Measurements from ENCODE around the gene YY1. TPM values are rescaled to one million over a fixed set of nuclear protein-coding genes. Genes with fewer than 3 reads are reported as not detected.

The YY1 gene
- polyA plus RNA-seq, 2 of the 4 experiments (the other 2 are of a cell fraction), result 58.4 to 65.8 TPM

DNA sequence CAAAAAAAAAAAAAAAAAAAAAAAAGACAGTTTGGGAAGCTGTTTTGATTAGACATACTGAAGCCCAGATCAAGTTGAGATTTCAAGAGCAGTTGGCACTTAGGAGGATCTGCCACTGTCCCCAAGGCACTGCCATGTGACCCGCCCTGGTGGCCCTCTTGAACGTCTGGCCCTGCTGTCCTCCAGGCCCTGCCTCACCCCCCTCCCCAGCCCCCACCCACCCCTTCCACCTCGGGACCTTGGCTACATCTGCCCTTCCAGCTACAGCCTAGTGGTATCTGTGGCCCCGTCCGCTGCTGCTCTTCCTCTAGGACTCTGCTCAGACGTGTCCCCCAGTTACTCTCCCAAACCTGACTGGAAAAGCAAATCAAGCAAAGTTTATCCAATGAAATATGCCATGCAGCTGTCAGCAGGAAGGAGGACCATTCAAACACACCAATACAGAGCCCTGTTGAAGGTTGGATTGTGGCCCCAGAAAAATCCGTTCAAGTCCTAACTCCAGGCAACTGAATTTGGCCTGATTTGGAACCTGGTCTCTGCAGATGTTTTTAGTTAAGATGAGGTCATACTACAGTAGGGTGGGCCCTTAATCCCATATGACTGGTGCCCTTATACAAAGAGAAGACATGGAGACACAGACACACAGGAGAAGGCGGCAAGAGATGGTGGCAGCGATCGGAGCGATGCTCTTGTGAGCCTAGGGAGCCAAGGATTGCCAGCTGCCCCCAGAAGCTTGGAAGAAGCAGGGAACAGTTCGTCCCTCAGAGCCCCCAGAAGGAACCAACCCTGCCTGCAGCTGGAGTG, 49.6 kb downstream of the YY1 start:
- Histone ChIP-seq H3K27ac (no peak overlapping the region), H3K4me2 (no peak overlapping the region), H3K4me1 (peaks cover 9% of the 10 kb centered on the region; the same call in 2 of the 3 replicates), H3K9me3 (no peaks in the 10 kb centered on the region), H3K4me3 (no peak overlapping the region)
- ChIA-PET POLR2A (no interaction called here), CTCF (interaction anchor here (2.4 kb wide), 1 partner anchor 14 kb away, joined by 13 read pairs; no protein-coding TSS in a partner anchor)
- ATAC-seq (no peak), FAIRE-seq (no peak), DNase-seq (ENCODE audit: low read depth in 1 of 2, low spot score in 1 of 2) (no peak)
- WGBS (ENCODE audit: missing lambda C conversion rate), result 83% methylated on average over 12 of the region's 12 CpGs
- no peak for TF ChIP-seq SREBF2 (IDR thresholded peaks at IDR 0.05)
- TF ChIP-seq RFX5 (IDR thresholded peaks at IDR 0.05), result no peak
- TF ChIP-seq, protein P1, sequence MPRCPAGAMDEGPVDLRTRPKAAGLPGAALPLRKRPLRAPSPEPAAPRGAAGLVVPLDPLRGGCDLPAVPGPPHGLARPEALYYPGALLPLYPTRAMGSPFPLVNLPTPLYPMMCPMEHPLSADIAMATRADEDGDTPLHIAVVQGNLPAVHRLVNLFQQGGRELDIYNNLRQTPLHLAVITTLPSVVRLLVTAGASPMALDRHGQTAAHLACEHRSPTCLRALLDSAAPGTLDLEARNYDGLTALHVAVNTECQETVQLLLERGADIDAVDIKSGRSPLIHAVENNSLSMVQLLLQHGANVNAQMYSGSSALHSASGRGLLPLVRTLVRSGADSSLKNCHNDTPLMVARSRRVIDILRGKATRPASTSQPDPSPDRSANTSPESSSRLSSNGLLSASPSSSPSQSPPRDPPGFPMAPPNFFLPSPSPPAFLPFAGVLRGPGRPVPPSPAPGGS (IDR thresholded peaks at IDR 0.05), result no peak
- TF ChIP-seq, protein P2, sequence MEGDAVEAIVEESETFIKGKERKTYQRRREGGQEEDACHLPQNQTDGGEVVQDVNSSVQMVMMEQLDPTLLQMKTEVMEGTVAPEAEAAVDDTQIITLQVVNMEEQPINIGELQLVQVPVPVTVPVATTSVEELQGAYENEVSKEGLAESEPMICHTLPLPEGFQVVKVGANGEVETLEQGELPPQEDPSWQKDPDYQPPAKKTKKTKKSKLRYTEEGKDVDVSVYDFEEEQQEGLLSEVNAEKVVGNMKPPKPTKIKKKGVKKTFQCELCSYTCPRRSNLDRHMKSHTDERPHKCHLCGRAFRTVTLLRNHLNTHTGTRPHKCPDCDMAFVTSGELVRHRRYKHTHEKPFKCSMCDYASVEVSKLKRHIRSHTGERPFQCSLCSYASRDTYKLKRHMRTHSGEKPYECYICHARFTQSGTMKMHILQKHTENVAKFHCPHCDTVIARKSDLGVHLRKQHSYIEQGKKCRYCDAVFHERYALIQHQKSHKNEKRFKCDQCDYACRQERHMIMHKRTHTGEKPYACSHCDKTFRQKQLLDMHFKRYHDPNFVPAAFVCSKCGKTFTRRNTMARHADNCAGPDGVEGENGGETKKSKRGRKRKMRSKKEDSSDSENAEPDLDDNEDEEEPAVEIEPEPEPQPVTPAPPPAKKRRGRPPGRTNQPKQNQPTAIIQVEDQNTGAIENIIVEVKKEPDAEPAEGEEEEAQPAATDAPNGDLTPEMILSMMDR (IDR thresholded peaks at IDR 0.05), result no peak
- no peak for TF ChIP-seq HOXA7 (CRISPR knock-in tag; IDR thresholded peaks at IDR 0.05)
- no peak for TF ChIP-seq POLR2A (IDR thresholded peaks at IDR 0.05; ENCODE audit: low read length)
- no peak for TF ChIP-seq EHMT2 (IDR thresholded peaks at IDR 0.05; ENCODE audit: low read depth)
- TF ChIP-seq, protein P3, sequence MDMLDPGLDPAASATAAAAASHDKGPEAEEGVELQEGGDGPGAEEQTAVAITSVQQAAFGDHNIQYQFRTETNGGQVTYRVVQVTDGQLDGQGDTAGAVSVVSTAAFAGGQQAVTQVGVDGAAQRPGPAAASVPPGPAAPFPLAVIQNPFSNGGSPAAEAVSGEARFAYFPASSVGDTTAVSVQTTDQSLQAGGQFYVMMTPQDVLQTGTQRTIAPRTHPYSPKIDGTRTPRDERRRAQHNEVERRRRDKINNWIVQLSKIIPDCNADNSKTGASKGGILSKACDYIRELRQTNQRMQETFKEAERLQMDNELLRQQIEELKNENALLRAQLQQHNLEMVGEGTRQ (IDR thresholded peaks at IDR 0.05), result no peak

DNA sequence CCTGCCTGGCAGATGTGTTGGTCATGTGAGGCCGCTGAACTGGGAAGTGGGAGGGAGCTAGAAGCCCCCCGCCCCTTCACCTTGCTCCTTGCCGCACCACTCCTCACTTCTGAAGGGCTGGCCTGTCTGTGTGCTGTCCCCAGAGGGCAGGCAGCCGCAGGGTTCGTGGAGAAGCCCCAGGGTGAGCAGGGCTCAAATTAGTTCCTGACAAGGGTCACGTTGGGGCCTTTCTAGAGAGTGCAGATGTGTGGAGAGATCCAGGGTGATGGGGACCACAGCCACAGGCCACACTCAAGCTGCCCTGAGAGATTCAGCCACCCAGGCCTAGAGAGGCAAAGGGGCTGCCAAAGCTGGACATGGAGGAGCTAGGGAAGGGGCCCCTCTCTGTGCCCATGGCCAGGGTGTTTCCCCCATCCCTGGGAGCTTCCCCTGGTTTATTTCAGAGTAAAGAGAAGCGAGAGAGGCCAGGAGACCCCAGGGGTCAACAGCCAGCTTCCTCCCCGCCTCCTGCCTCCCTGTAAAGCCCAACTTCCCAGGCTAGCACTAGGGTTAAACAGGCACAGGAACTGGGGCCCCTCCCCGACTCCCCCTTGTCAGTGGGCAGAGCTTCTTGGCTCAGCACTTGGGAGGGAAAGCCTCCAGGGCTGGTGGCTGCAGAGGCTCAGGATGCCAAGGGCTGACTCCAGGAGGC, 51.1 kb downstream of the YY1 start:
- DNase-seq (ENCODE audit: low read depth in 1 of 2, low spot score in 1 of 2) (no peak), ATAC-seq (no peak), FAIRE-seq (no peak)
- Histone ChIP-seq H3K27ac (no peak overlapping the region), H3K4me3 (no peak overlapping the region), H3K9me3 (no peaks in the 10 kb centered on the region), H3K4me1 (peaks cover 6% of the 10 kb centered on the region; the same call in 1 of the 3 replicates), H3K4me2 (no peak overlapping the region)
- ChIA-PET CTCF (interaction anchor here (0.6 to 2.4 kb wide), 3 partner anchors 12 to 87 kb away, joined by 3 to 13 read pairs (median 6); no protein-coding TSS in a partner anchor), POLR2A (no interaction called here)
- TF ChIP-seq BHLHE40 (IDR thresholded peaks at IDR 0.05; ENCODE audit: low read depth, low read length) (no peak), NPAS2 (CRISPR knock-in tag; IDR thresholded peaks at IDR 0.05; ENCODE audit: borderline replicate concordance) (no peak), CBX2 (IDR thresholded peaks at IDR 0.05; ENCODE audit: borderline replicate concordance, low read depth) (no peak)
- TF ChIP-seq, protein P4, sequence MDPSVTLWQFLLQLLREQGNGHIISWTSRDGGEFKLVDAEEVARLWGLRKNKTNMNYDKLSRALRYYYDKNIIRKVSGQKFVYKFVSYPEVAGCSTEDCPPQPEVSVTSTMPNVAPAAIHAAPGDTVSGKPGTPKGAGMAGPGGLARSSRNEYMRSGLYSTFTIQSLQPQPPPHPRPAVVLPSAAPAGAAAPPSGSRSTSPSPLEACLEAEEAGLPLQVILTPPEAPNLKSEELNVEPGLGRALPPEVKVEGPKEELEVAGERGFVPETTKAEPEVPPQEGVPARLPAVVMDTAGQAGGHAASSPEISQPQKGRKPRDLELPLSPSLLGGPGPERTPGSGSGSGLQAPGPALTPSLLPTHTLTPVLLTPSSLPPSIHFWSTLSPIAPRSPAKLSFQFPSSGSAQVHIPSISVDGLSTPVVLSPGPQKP (IDR thresholded peaks at IDR 0.05; ENCODE audit: low read depth, low read length), result no peak
- TF ChIP-seq, protein P5, sequence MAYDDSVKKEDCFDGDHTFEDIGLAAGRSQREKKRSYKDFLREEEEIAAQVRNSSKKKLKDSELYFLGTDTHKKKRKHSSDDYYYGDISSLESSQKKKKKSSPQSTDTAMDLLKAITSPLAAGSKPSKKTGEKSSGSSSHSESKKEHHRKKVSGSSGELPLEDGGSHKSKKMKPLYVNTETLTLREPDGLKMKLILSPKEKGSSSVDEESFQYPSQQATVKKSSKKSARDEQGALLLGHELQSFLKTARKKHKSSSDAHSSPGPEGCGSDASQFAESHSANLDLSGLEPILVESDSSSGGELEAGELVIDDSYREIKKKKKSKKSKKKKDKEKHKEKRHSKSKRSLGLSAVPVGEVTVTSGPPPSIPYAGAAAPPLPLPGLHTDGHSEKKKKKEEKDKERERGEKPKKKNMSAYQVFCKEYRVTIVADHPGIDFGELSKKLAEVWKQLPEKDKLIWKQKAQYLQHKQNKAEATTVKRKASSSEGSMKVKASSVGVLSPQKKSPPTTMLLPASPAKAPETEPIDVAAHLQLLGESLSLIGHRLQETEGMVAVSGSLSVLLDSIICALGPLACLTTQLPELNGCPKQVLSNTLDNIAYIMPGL (CRISPR knock-in tag; IDR thresholded peaks at IDR 0.05; ENCODE audit: borderline replicate concordance), result no peak
- 88% methylated on average over 8 of the region's 9 CpGs for WGBS (ENCODE audit: missing lambda C conversion rate)

Measured in A549 (cell line).